Vagina (tissue), 2 donors: ENCODE measurements around the gene EFCAB13. TPM values are rescaled to one million over a fixed set of nuclear protein-coding genes. Genes with fewer than 3 reads are reported as not detected.

ENCODE experiments used
- DNase-seq, 2 donors: peaks; one replicate each; pipeline ENCODE4 v3.0.0-alpha.2; 2017; ENCODE audit errors: extremely low spot score in 2 of 2
- H3K27ac ChIP-seq: fragments of 200-600 bp; sonication (generic); one replicate; pipeline ENCODE4 v1.5.1; 2019
- H3K27me3 ChIP-seq: fragments of 200-600 bp; sonication (generic); one replicate; pipeline ENCODE4 v1.5.1; 2019
- H3K36me3 ChIP-seq, 2 donors: fragments of 200-600 bp; sonication (generic); one replicate each; pipeline ENCODE4 v1.5.1; 2017 to 2019
- H3K4me1 ChIP-seq: fragments of 200-600 bp; sonication (generic); one replicate; pipeline ENCODE4 v1.5.1; 2019
- H3K4me3 ChIP-seq, 2 donors: fragments of 200-600 bp; sonication (generic); 1 replicate in 1 of 2; 2 replicates in 1 of 2; pipeline ENCODE4 v1.5.1; 2016 to 2019
- H3K9me3 ChIP-seq: fragments of 200-600 bp; sonication (generic); one replicate; pipeline ENCODE4 v1.5.1; 2019
- POLR2A ChIP-seq, 2 donors: fragments of 450-650 bp; IDR thresholded peaks; one replicate each; pipeline ENCODE4 v1.6.1; 2017; ENCODE audit warnings: antibody characterized with exemption in 2 of 2, mild to moderate bottlenecking in 2 of 2, moderate library complexity in 2 of 2
- POLR2AphosphoS5 ChIP-seq, 2 donors: sonication (generic); formaldehyde crosslinking; IDR thresholded peaks; one replicate each; pipeline ENCODE4 v1.9.0; 2017; ENCODE audit warnings: antibody characterized with exemption in 2 of 2, mild to moderate bottlenecking in 2 of 2, low read depth in 1 of 2; ENCODE audit not compliant: insufficient read depth in 1 of 2
- intact Hi-C: fragments of 100-400 bp; cut with DNase I; formaldehyde crosslinking; loops from one replicate; pipeline ENCODE4 v1.15.1; 2023
- total RNA-seq: library from RNA; depleted of rRNA; stranded (reverse); fragments of >200 nt; gene quantifications from one replicate; pipeline ENCODE4 v1.2.3, GENCODE V29; 2016
- TF ChIP-seq, protein P1 (sequence below), 3 experiments: fragments of 450-650 bp in 2 of 3; fragments of 200-600 bp in 1 of 3; sonication (generic) in 1 of 3; IDR thresholded peaks; one replicate each; pipeline ENCODE4 v1.5.1; 2017 to 2019; ENCODE audit warnings: antibody characterized with exemption in 3 of 3, mild to moderate bottlenecking in 2 of 3, moderate library complexity in 2 of 3

EFCAB13 gene, protein sequence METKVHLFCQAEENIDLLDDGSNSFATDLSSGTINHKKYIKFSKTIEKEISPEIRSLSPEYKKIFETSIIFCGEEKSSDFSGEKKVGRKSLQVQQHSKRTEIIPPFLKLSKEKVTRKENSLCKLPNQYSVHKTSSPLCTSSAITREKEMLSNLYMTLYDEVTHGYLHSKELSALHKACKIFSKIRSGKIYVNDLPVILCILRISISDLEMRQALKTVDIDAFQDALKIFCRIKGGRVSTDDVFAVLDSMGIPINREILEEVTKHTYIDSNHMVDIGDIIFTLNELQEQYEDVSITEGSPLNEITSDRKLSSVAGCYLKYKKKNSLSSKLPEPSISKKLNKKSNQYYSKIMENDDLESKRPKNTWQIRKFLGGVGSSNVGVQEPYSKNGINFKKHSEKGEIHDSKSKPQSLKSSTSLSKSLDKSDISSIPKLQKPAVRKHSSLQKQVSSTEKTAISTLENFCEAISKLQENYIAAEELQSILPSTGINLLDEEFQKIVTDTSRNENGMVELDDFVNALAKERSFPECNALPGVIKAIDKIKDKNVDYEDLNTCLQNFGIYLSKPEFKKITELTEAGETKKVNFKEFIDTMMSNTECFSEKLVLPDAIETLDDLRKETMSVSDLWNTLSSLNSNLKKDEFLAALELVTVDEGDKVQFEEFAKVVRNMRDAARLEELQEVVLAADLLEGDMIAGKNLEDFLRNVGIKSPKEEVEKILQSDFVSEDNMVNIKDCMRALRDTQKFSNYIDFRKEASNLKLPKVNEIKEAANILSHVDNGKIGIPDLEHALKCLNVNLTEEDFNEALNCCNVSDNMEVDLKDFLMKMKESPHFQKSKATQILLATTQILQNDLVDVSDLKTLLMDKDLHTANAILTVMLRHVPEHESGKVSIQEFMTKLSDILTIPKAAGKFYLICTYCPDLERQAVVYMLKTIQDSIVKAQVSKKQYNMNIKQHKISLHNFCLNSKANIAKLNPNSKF
- 4.2 TPM for total RNA-seq

DNA sequence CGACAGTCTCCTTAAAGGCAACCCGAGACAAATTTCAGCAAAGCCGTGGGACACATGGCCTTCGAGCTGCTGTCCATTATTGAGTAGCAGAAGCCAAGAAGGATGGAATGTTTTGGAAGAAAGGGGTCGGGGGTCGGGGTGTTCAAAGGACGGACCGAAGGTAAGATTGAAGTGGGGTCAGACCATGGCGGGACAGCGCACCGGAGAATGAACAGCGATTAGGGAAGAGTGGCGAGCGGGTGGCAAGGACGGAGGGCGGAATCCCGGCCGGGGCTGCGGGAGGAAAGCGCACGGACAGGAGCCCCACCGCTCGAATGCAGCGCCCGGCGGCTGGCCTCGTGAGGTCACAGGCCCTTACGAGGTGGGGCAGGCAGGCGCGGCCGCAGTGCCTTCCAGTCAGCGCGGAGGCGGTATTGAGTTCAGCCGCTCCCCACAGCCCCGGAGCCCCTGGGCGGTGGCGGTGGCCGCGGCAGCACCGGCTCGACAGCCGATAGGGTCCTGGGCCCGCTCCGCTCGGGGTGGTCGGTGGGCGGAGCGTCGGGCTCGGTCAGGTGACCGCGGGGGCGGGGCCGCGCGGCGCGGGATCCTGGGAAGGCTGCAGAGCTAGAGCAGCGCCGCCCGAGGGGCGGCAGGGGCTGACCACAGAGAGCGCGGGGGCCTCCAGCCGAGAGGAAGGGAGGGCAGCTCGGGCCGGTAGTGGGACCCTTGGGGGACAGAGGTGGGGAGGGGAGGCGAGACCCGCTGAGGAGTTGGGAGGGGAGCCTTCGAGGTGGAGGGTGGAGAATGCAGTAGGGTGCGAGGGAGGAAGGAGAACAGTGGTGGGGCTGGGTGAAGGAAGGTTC is at the start of gene EFCAB13:
TSS of gene EFCAB13 (plus strand) at position 574 of the 842 bp plus-strand sequence. CDS start 4,399 bp downstream, outside the sequence.
- TF ChIP-seq, protein P1, sequence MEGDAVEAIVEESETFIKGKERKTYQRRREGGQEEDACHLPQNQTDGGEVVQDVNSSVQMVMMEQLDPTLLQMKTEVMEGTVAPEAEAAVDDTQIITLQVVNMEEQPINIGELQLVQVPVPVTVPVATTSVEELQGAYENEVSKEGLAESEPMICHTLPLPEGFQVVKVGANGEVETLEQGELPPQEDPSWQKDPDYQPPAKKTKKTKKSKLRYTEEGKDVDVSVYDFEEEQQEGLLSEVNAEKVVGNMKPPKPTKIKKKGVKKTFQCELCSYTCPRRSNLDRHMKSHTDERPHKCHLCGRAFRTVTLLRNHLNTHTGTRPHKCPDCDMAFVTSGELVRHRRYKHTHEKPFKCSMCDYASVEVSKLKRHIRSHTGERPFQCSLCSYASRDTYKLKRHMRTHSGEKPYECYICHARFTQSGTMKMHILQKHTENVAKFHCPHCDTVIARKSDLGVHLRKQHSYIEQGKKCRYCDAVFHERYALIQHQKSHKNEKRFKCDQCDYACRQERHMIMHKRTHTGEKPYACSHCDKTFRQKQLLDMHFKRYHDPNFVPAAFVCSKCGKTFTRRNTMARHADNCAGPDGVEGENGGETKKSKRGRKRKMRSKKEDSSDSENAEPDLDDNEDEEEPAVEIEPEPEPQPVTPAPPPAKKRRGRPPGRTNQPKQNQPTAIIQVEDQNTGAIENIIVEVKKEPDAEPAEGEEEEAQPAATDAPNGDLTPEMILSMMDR (IDR thresholded peaks at IDR 0.05): peak; percentile 6 to 32 (median 12)
- TF ChIP-seq POLR2AphosphoS5 (IDR thresholded peaks at IDR 0.05; ENCODE audit: insufficient read depth in 1 of 2, low read depth in 1 of 2): peak in 1 of 2 donors; percentile 94
- peak; percentile 94 to 97 for TF ChIP-seq POLR2A (IDR thresholded peaks at IDR 0.05)
- Histone ChIP-seq H3K9me3 (no peaks in the 10 kb centered on the region), H3K4me1 (no peaks in the 10 kb centered on the region), H3K36me3 (no peaks in the 10 kb centered on the region), H3K27ac (peak within 1 kb of the TSS; percentile 97), H3K4me3 (peak within 1 kb of the TSS; percentile 79 to 87), H3K27me3 (no peaks in the 10 kb centered on the region)
- DNase-seq: no peak
- intact Hi-C loops: no loop called here

DNA sequence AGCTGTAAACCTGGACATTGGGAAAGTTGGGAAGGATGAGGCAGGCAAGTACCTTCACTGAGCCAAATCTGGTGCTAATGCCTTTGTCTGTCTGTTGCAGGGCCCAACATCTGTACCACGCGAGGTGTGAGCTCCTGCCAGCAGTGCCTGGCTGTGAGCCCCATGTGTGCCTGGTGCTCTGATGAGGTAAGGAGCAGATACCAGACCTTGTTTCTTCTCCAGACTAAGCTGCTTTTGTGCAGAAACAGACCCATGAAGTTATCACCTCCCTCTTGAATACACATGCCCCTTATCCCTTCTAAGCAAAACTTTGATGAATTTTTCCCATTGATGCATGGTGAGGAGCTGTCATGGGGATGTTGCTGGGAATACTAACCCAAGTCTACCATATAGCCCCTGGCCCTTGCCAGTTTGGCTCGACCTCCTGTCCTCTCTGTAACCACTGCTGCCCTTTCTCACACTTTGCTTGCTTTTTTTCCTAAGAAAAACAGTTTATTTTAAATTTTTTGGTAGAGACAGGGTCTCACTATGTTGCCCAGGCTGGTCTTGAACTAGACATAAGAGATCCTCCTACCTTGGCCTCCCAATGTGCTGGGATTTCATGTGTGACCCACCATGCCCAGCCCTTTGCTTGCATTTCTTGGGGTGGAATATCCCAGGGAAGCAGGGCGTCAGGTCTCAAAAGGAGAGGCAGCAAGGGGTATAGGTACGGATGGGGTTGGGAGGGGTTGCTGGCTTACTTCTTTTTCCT is 49.3 kb upstream of the EFCAB13 start:
- H3K27me3 ChIP-seq: no peaks in the 10 kb centered on the region
- TF ChIP-seq POLR2A (IDR thresholded peaks at IDR 0.05) (no peak), POLR2AphosphoS5 (IDR thresholded peaks at IDR 0.05; ENCODE audit: insufficient read depth in 1 of 2, low read depth in 1 of 2) (no peak)
- TF ChIP-seq, protein P1 (IDR thresholded peaks at IDR 0.05): no peak
- H3K4me1 ChIP-seq: peaks cover 59% of the 10 kb centered on the region
- intact Hi-C loops: loop anchor here (5.0 kb wide), 1 partner anchor 43 kb away; no protein-coding TSS in a partner anchor
- no peaks in the 10 kb centered on the region for H3K9me3 ChIP-seq
- peak overlapping the region; percentile 85 for H3K27ac ChIP-seq
- no peak overlapping the region for H3K4me3 ChIP-seq
- no peaks in the 10 kb centered on the region for H3K36me3 ChIP-seq
- DNase-seq: no peak

DNA sequence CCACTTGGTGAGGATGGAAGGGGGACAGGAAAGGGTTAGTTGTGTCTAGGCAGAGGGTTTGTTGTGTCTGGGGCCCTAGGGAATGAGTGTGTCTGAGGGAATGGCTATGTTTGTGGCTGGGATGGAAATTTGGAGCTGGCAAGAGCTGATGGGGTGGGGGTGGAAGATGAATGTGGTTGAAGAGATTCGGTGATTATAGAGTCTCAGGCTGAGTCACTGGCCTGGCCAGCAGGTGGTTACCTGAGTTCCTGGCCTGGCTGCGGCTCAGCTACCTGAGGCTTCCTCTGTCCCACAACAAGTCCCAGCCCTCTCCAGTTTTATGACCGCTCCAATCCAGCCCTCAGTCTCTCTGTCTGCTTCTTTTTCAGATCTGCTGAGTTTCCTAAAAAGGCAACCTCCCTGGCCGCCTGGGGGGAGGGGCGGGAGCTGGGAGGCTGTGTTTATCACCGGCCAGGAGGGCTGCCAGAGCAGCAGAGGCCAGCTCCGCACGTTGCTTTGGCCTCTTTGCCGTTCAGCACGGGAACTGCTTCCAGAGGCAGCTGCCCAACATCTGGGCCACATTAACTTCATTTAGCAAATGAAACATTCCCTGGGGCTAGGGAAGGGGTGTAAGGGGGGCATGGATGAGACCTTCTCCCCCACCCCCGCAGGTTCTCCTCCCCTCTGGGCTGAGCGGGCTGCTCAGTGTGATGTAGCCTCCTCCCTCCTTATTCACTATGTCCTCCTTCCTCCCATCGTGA is 48.3 kb upstream of the EFCAB13 start:
- Histone ChIP-seq H3K27me3 (no peaks in the 10 kb centered on the region), H3K4me1 (peaks cover 63% of the 10 kb centered on the region), H3K27ac (peak overlapping the region; percentile 85), H3K36me3 (no peaks in the 10 kb centered on the region), H3K9me3 (no peaks in the 10 kb centered on the region), H3K4me3 (no peak overlapping the region)
- intact Hi-C loops: loop anchor here (5.0 kb wide), 1 partner anchor 42 kb away; no protein-coding TSS in a partner anchor
- DNase-seq: peak in 1 of 2 donors; percentile 95
- no peak for TF ChIP-seq POLR2A (IDR thresholded peaks at IDR 0.05)
- peak; percentile 74 to 94 for TF ChIP-seq POLR2AphosphoS5 (IDR thresholded peaks at IDR 0.05; ENCODE audit: insufficient read depth in 1 of 2, low read depth in 1 of 2)
- TF ChIP-seq, protein P1 (IDR thresholded peaks at IDR 0.05): no peak
